GM18505 (cell line): ENCODE measurements around the gene GLRB.
A peak's percentile ranks its signal among the peaks of the same experiment; 100 is the strongest.
"Not testable (repeated sequence)": the region's sequence is repeated elsewhere in the genome, so short reads cannot be mapped to it uniquely, and the experiment has no call there.

ENCODE experiments used
- ATAC-seq: cut with Tn5 transposase; IDR thresholded peaks from one replicate; pipeline ENCODE4 v1.9.1; 2021; ENCODE audit not compliant: unreplicated experiment
- POLR2A ChIP-seq: IDR thresholded peaks from 4 replicates; pipeline ENCODE4 v1.6.1; 2011; ENCODE audit warnings: borderline replicate concordance; ENCODE audit not compliant: insufficient read depth, insufficient read length; ENCODE audit errors: extremely low read depth

GLRB gene

GRCh38 chr4:157075811-157076577 is at the start of gene GLRB:
TSS of gene GLRB (plus strand) at chr4:157076150. CDS start at chr4:157078025, 1,875 bp downstream.
- no peak for ATAC-seq
- TF ChIP-seq POLR2A, result no peak

- no peak for ATAC-seq
- TF ChIP-seq POLR2A, result no peak
Observed at GRCh38 chr4:157035471-157035870, 40.5 kb upstream of the GLRB start.

GRCh38 chr4:157040405-157040804 is 35.5 kb upstream of the GLRB start:
- no peak for ATAC-seq
- TF ChIP-seq POLR2A, result no peak

GRCh38 chr4:157043131-157043530 is 32.8 kb upstream of the GLRB start:
- no peak for TF ChIP-seq POLR2A
- no peak for ATAC-seq

- ATAC-seq, result peak; percentile 92
- TF ChIP-seq POLR2A, result no peak
Observed at GRCh38 chr4:157045507-157046127, 30.3 kb upstream of the GLRB start.

GRCh38 chr4:157048248-157048647 is 27.7 kb upstream of the GLRB start:
- no peak for ATAC-seq
- TF ChIP-seq POLR2A, result no peak

GRCh38 chr4:157050561-157050960 is 25.4 kb upstream of the GLRB start:
- TF ChIP-seq POLR2A, result no peak

GRCh38 chr4:157052429-157053040 is 23.4 kb upstream of the GLRB start:
- TF ChIP-seq POLR2A, result no peak
- no peak for ATAC-seq

More at GRCh38 chr4:157050561-157050960, 25.4 kb upstream of the GLRB start:
- no peak for ATAC-seq

GRCh38 chr4:157057218-157057617 is 18.7 kb upstream of the GLRB start:
- no peak for ATAC-seq

GRCh38 chr4:157058899-157059298 is 17.1 kb upstream of the GLRB start:
- not testable (repeated sequence) for ATAC-seq

More at GRCh38 chr4:157057218-157057617, 18.7 kb upstream of the GLRB start:
- no peak for TF ChIP-seq POLR2A

- ATAC-seq, result no peak
- no peak for TF ChIP-seq POLR2A
Observed at GRCh38 chr4:157072002-157072401, 3.9 kb upstream of the GLRB start.

- TF ChIP-seq POLR2A, result no peak
- no peak for ATAC-seq
Observed at GRCh38 chr4:157075401-157075800, 549 bp upstream of the GLRB start.

- no peak for TF ChIP-seq POLR2A
- no peak for ATAC-seq
Observed at GRCh38 chr4:157076578-157076947, 613 bp downstream of the GLRB start.

GRCh38 chr4:157079441-157079840 is 3.5 kb downstream of the GLRB start:
- no peak for TF ChIP-seq POLR2A
- no peak for ATAC-seq

GRCh38 chr4:157080605-157081004 is 4.7 kb downstream of the GLRB start:
- no peak for ATAC-seq

GRCh38 chr4:157095716-157096115 is 19.8 kb downstream of the GLRB start:
- ATAC-seq, result no peak
- TF ChIP-seq POLR2A, result no peak

More at GRCh38 chr4:157080605-157081004, 4.7 kb downstream of the GLRB start:
- no peak for TF ChIP-seq POLR2A
